Stimulated activated CD8-positive, alpha-beta memory T cell treated with anti-CD3 and anti-CD28 coated beads, Interleukin-15, amount 100 ng/mL, for 1 hour (primary cell): ENCODE data around the gene CLDN9.
"Not testable (repeated sequence)": the region's sequence is repeated elsewhere in the genome, so short reads cannot be mapped to it uniquely, and the experiment has no call there.

Experiments used
- DNase-seq: peaks from one replicate; pipeline ENCODE4 v3.0.0-alpha.2; 2020; ENCODE audit warnings: low read depth

Gene CLDN9

DNA sequence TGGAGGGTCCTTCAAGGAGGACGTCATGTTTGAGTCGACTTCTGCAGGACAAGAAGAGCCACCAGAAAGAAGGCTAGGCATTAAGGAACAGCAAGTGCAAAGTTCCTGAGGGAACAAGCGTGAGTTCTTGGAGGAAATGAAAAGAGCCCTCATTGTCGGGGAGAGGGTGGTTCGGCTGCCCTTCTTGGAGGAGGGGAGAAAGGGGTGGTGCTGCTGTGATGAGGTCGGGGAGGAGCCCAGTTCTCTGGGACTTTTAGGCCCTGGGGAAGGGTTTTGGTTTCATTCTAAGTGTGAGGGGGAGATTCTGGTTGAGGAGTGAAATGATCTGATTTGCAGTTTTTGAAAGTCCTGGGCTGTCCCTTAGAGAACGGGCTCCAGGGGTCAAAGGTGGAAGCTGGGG lies 19.9 kb downstream of the CLDN9 start:
- no peak for DNase-seq

DNA sequence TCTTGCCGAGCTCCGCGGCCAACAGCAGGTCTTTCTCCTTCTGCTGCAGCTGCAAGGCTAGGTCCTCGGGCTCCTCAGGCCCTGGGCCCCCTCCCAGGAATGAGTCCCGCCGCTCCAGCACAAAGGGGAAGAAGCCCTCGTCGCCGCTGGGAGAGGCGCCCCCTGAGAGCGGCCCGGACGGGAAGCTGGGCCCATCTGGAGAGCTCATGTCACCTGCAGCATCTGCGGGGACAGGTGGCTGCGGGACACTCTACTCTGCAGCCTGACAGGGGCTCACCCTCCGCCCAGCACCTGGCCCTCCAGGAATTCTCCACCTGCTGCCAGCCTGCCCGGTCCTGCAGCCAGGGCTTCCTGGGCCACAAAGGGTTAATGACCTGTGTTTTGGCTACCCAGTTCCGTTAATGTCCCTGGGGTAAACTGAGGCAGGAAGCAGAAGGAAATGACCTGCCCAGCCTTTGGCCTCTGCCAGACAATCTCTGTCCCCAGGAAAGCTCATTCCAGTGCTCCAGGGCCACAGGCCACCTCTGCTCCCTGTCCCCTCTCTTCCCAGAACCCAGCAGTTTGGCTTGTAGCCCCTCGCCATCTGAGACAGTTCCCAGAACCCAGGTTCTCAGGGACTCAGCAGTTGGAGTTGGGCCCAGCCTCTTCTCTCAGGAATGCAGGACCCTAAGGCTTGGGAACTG lies 22.7 kb downstream of the CLDN9 start:
- DNase-seq = no peak

DNA sequence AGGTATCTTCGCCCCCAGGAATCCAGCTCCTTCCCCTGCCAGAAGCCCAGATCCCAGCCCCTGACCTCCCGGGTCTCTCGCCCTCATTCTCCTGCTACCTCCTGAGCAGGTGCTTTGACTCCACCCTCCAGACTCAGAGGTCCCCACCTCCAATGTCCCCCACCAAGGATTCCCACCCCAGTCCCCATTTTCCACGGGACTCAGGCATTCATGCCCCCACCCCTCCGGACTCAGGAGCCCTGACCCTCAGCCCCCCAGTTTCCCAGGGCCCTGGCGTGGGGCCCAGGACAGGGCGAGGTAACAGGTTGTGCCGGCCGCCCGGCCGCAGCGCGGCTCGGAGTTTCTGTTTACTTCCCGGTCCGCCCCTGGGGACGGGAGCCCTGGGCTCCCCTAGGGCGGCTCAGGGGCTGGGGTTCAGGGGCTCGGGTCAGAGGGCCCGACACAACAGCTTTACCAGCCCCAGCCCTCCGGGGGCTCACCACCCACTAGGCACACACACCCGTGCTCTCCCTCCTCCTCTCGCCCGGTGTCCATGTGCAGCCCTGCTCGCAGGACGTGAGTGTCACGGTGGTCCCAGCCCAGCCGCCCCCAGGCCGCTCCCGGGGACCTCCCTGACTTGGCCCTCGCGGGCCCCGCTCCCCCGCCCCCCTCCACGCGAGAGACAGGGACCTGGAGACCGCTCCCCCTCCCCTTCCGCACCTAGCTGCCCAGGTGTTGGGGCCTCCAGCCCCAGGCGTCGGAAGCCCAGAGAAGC lies 23.4 kb downstream of the CLDN9 start:
- DNase-seq = no peak

DNA sequence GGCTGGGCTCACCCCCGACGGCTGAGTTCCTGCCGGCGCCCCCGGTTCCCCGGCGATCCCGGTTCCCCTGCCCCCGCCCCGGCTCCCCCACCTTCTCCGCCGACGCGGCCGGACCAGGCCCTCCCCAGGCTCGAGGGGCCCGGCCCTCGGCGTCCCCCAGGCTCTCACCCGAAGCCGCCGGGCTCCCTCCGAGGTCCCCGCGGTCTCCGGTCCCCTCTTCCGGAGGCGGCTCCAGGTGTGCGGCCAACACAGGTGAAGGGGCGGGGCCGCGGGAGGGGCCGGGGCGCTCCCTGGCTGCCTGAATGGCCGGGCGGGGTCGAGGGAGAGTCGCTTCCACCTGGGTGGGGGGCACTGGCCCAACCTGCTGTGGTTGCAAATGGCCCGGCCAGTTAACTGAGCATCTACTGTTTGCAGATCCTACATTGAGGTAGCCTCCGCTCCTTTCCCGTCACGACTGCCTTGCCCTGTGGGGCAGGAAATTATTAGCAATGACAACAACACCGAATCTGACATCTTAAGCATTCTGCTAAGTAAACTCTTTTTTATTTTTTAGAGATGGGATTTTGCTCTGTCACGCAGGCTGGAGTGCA lies 24.1 kb downstream of the CLDN9 start, which contains the start of gene BICDL2:
TSS of gene BICDL2 (minus strand) at position 219 of the 590 bp plus-strand sequence. CDS start 1,448 bp downstream, outside the sequence.
- DNase-seq = no peak

DNA sequence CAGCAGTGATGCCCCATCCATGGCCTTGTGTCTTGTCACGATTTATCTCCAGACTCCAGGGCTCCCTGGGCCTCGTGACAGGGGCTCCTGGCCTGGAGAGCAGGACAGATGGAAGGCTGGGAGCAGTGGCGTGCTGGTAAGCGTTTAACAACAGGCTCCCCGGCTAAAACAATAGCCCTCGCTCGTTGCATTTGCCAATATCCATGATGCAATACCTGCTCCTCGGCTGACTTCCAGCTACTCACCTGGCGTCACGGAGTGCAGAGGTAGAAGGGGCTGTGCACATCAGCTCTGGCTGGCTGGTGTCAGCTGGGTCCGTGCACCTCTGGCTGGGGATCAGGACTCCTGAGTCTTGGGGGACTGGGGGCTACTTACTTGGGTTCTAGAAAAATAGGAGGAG lies 25.5 kb downstream of the CLDN9 start:
- no peak for DNase-seq

DNA sequence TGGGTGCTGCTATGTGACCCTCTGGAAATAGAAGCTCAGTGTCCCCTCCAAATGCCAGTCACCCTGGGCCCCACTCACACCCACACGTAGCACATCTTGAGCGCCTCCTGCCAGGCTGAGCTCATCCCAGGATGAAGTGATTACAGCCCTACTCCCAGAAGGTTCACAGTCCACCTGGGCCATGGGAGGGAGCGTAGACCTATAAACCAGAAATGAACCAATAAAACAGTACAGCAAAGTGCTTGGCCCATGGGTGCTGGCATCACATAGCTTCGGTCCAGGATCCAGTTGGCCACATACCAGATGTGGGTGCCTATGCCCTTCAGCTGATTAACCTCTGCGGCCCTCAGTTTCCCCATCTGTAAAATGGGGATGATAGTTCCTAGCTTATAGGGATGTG lies 26.2 kb downstream of the CLDN9 start:
- no peak for DNase-seq

DNA sequence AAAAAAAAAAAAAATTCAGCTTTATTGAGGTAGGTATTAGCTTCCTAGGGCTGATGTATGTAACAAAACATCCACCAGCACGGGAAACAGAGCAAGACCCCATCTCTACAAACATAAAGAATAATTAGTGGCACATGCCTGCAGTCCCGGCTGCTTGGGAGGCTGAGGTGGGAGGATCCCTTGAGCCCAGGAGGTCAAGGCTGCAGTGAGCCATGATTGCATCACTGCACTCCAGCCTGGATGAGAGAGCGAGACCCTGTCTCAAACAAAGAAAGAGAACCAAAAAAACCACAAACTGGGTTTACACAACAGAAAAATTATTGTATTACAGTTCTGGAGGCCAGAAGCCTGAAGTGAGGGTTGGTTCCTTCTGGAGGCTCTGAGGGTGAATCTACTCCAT lies 29.7 kb downstream of the CLDN9 start:
- DNase-seq = no peak

DNA sequence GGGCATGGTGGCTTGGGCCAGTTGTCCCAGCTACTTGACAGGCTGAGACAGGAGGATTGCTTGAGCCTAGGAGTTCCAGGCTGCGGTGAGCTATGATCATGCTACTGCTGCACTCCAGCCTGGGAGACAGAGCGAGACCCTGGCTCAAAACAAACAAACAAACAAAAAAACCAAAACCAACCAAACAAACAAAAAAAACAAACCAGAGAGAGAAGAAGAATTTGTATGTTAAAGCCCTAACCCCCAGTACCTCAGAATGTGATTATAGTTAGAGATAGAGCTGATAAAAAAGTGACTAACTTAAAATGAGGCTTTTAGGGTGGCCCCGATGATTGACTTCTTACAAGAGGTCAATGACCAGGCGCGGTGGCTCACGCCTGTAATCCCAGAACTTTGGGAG lies 32.0 kb downstream of the CLDN9 start:
- no peak for DNase-seq

DNA sequence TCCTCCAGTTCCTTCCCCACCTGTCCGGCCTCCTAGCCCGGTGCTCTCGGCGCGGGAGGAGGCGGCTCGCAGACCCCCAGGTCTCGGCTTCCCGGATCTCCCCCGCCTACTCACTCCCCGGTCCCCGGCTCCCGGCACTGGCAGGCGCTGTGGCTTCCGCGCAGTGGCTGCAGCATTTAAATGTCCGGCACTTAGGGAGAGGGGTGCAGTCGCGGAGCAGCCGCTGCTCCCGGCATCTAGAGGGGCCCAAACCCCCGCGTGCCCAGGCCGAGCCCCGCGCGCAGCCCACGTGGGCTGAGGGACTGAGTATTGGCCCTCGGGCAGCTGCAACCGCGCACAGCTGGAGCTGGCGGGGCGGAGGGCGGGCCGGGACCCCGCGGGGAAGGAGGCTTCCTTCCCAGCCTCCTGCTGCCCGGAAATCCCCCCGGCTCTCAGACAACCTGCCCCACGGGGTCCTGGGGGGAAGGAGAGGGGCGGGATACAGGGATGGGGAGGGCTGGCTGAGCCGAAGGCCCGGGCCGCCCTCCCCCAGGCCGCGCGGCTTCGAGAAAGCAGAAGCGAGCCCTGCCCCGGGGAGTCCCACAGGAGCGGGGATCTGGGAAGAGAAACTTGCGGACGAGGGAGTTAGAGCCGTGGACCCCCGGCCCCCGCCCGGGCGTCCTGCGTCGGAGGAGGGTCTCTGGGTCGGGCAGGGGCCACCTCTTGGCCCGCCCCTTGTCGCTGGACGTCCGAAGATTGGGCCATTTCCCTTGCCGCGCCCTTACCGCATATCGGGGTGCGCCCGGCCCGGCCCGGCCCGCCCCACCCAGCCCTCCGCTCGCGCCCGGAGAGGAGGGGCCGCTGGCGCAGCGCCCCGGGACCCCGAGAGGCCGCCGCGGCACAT lies 33.3 kb downstream of the CLDN9 start, which contains the start of gene MMP25:
TSS of gene MMP25 (plus strand) at position 804 of the 883 bp plus-strand sequence. CDS start 357 bp downstream, outside the sequence.
- DNase-seq = no peak

DNA sequence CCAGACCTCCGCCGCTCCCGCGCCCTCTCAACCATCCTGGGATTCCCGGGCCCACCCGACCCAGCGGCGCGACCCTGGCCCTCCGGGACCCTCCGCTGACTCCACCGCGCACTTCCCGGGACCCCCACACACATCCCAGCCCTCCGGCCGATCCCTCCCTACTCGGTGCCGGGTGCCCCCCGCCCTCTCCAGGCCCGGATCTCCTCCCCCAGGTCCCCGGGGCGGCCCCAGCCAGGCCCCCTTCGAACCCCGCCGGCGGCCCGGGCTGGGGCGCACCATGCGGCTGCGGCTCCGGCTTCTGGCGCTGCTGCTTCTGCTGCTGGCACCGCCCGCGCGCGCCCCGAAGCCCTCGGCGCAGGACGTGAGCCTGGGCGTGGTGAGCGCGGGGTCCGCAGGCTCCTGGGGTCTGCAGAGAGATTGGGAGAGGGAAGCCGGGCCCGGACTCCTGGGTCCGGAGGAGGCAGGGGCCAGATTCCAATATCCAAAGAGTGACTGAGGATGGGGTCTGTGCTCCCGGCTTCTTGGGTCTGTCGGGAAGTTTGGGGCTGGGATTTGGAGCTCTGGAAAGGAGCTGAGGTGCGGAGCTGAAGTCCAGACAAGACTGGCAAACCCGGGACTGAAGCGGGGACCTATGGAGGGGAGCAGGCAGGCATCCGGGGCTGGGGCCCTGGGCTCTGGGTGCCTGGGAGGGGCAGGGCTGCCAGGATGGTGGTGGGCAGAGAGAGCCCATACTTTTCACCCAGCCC lies 34.1 kb downstream of the CLDN9 start:
- DNase-seq = no peak

DNA sequence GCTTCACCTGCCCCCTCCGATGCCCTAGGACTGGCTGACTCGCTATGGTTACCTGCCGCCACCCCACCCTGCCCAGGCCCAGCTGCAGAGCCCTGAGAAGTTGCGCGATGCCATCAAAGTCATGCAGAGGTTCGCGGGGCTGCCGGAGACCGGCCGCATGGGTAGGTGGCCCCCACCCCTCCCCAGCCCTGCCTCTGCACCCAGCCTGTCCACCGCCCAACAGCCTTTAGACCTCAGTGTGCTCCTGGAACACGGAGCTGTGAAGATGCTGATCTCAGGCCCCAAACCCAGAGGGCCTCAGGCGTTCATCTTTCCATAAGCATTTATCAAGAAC lies 34.6 kb downstream of the CLDN9 start:
- no peak for DNase-seq

DNA sequence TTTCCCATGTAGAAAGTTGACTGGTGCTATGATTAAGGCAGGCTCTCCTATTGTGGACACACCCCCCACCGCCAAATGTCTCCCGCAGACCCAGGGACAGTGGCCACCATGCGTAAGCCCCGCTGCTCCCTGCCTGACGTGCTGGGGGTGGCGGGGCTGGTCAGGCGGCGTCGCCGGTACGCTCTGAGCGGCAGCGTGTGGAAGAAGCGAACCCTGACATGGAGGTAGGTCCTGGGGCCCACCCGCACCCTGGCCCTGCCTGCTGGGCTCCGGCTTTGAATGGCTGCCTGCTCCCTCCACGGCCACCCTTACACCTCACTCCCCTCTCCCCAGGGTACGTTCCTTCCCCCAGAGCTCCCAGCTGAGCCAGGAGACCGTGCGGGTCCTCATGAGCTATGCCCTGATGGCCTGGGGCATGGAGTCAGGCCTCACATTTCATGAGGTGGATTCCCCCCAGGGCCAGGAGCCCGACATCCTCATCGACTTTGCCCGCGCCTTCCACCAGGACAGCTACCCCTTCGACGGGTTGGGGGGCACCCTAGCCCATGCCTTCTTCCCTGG lies 37.3 kb downstream of the CLDN9 start:
- DNase-seq = no peak

DNA sequence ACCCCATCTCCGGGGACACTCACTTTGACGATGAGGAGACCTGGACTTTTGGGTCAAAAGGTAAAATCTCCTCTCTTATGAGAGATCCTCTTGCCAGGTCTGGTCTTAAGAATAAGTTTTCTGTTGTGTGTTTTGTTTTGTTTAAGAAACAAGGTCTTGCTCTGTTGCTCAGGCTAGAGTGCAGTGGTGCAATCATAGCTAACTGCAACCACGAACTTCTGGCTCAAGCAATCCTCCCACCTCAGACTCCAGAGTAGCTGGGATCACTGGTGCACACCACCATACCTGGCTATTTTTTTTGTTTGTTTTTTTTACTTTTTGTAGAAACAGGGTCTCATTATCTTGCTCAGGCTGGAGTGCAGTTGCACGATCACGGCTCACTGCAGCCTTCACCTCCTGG lies 37.8 kb downstream of the CLDN9 start:
- no peak for DNase-seq

DNA sequence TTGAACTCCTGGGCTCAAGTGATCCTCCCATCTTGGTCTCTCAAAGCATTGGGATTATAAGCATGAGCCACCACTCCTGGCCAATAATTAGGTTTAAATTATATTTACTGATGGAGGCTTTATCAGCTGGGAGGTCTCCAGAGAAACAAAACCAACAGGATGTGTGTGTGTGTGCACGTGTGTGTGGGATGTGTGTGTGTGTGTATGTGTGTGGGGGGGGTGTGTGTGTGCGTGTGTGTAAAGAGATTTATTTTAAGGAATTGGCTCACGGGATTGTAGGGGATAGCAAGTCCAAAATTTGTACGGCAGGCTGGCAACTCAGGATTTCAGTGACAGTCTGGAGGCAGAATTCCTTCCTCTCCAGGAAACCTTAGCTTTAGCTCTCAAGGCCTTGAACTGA lies 38.3 kb downstream of the CLDN9 start:
- DNase-seq = no peak

DNA sequence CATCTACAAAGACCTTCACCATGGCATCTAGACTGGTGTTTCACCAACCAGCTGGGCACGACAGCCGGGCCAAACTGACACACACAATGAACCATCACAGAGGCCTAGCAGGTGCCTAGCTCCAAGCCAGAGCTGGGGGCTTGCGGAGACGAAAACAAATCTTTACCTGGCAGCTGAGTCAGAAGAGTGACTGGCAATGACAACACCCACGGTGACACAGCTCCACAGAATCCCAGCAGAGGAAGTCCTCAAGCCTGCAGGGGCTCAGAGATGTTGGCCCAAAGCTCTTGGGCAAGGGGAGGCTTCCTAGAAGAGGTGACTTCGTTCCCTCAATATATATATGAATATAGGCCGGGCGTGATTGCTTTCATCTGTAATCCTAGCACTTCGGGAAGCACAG lies 38.8 kb downstream of the CLDN9 start:
- no peak for DNase-seq

DNA sequence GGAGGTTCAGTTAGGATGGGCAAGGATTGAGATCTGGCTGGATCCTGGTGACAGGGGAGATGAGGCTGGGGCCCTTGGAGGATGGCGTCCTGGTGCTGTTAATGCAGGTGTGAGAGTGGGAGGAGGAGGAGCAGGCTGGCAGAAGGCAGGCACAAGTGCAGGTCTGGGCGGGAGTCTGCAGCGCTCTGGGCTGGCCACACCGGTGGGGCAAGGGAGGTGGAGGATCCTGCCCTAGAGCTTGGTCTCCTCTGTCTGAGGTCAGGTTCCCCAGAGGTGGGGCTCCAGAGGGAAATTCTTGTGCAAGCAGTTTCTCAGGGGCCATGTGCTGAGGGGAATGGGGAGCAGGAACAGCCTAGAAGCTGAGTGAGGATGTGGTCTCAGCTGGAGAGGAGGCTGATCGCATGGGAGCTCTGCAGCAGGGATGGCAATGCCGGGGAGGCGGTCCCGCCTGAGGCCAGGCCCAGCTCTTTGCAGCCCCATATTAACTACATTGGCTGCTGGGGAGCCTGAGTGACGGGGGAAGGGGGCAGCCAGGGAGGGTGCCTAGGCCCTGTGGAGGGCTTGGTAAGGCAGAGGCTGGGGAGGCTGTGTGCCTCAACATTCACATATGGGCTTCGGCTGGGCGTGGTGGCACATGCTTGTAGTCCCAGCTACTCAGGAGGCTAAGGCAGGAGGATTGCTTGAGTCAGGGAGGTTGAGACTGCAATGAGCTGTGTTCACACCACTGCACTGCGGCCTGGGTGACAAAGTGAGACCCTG lies 40.0 kb downstream of the CLDN9 start:
- DNase-seq = not testable (repeated sequence)

DNA sequence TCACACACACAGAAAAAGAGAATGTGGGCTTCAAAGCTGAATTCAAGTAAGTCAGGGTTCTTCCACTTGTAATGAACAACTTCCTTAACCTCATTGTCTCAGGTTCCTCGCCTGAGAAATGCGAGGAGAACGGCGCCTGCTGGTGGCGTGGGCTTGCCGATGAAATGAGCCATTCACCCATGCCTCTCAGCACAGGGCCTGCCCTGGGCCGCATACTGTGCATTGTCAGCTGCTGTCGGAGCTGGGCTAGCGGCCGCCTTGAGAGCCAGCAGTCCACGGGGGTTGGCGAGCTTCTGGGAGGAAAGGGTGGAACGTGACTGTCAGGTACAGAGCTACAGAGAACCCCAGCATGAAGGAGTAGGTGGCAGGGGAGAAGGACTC lies 40.6 kb downstream of the CLDN9 start:
- not testable (repeated sequence) for DNase-seq

DNA sequence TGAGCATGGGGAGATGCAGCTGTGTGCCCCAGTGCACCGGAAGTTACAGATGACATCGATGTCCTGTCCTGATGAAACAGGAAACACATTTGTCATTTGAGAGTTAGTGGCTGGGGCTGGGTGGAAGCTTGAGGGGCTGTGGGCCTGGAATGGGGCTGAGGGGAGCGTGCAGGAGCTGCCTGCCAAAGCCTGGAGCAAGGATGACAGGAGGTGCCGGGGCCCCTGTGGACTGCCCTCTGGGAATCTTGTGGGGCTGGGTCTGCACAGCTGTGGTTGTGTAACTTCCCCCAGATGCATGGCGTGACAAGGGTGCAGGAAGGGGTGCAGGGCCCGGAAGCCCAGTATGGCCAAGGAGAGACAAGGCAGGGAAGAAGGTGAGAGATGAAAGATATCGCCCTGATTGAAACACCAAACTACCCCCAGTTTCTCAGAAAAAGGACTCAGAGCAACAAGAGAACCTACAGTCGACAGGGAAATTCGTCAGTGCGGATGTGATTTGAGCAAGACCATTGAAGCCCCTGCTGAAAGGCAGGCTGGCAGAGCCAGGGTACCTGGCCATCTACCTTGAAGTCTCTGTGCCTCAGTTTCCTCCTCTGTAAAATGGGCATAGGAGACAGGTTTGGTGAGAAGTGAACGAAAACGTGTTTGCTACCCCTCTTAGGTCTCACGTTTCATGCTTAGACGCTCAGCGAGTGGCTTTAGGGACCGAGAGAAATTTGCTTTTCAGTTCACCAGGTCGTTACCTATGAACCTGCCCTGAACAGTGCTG lies 42.4 kb downstream of the CLDN9 start:
- DNase-seq = no peak

DNA sequence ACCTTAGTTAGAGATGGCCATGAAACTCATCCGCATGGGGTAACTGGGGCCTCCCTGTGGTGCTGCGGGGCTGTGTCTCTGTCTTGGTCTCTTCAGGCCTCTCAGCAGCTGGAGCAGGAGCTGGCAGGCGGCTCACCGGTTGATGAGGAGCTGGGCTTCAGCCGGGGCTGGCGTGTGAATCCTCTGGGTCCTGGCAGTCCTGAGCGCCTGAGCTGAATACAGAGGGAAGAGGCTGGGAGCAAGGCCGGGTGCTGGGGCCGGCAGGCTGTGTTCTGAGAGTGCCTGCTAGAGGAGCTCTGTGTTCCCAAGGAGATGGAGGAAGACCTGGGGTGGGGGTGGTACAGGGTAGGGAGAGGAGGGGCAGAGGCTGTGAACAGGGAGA lies 43.0 kb downstream of the CLDN9 start:
- not testable (repeated sequence) for DNase-seq
